ENCODE data around the gene OR2V1. TPM values are rescaled to one million over a fixed set of nuclear protein-coding genes. Genes with fewer than 3 reads are reported as not detected.
A peak's percentile ranks its signal among the peaks of the same experiment; 100 is the strongest.

OR2V1 gene
- total and polyA plus RNA-seq, 2 of the 4 experiments (the other 2 are of a cell fraction), result not detected

GRCh38 chr5:181119105-181119504, 11.9 kb downstream of the OR2V1 start:
- Histone ChIP-seq H2AFZ (replicated peaks; ENCODE audit: low read length, poor library complexity) (no peak overlapping the region), H3K9me3 (ENCODE audit: control insufficient read depth, insufficient read depth, low read length) (no peaks in the 10 kb centered on the region), H2BK120ac (ENCODE audit: low read depth, low read length) (no peak overlapping the region), H3K56ac (ENCODE audit: extremely low read depth, insufficient read depth, low read length) (no peak overlapping the region), H3K36me3 (ENCODE audit: control insufficient read depth, insufficient read depth, low read length) (no peaks in the 10 kb centered on the region), H3K27me3 (ENCODE audit: control insufficient read depth, insufficient read depth, low read length) (peaks cover 12% of the 10 kb centered on the region; the same call in 1 of the 2 replicates), H3K4me2 (ENCODE audit: low read depth, low read length) (no peak overlapping the region), H3K9ac (ENCODE audit: low read depth, low read length) (no peak overlapping the region), H4K8ac (ENCODE audit: low read depth in 2 of 2, low read length in 2 of 2) (no peak overlapping the region), H4K91ac (ENCODE audit: insufficient read depth, low read depth, low read length) (no peak overlapping the region), H3K79me1 (ENCODE audit: low read depth in 1 of 2, low read length in 2 of 2) (no peaks in the 10 kb centered on the region), H3K4me1 (ENCODE audit: control insufficient read depth, insufficient read depth, low read length) (no peaks in the 10 kb centered on the region), H2BK20ac (ENCODE audit: low read depth, low read length) (no peak overlapping the region), H4K20me1 (ENCODE audit: insufficient read depth, low read length) (no peaks in the 10 kb centered on the region), H2BK15ac (ENCODE audit: low read depth, low read length) (no peak overlapping the region), H3K18ac (ENCODE audit: low read depth, low read length) (no peak overlapping the region), H3K14ac (replicated peaks; ENCODE audit: low read depth, low read length) (no peak overlapping the region), H3K4ac (ENCODE audit: low read depth, low read length) (no peak overlapping the region), H2AK5ac (ENCODE audit: low read depth, low read length) (no peak overlapping the region), H4K5ac (ENCODE audit: low read depth, low read length) (no peak overlapping the region), H3K23ac (ENCODE audit: low read depth, low read length) (no peak overlapping the region), H3K9me1 (ENCODE audit: insufficient read depth, low read length) (no peaks in the 10 kb centered on the region), H2BK5ac (ENCODE audit: low read depth, low read length, poor library complexity, severe bottlenecking) (no peak overlapping the region), H2AK9ac (replicated peaks; ENCODE audit: low read depth, low read length, poor library complexity) (peak overlapping the region; percentile 31), H3K4me3 (ENCODE audit: insufficient read depth, low read depth, low read length) (no peak overlapping the region), H3K27ac (ENCODE audit: insufficient read depth, low read length) (no peak overlapping the region)
- 38% methylated on average over 1 of the region's 8 CpGs; no CpG with 5 or more reads in 1 of the 2 experiments for WGBS, 2 experiments (ENCODE audit: extremely low coverage in 2 of 2, insufficient read length in 1 of 2)
- dilution Hi-C loops (cut with HindIII; ENCODE audit: low sequenced_read_pairs, unreplicated experiment) (no loop called here), in situ Hi-C loops (cut with MboI; ENCODE audit: low sequenced_read_pairs) (no loop called here), intact Hi-C loops (cut with micrococcal nuclease) (no loop called here)
- no peak for DNase-seq
- TF ChIP-seq RAD21 (IDR thresholded peaks at IDR 0.05; ENCODE audit: low read length) (no peak), CEBPB (IDR thresholded peaks at IDR 0.05; ENCODE audit: low read depth, low read length) (no peak), POLR2A (IDR thresholded peaks at IDR 0.05; ENCODE audit: low read depth, low read length) (no peak), MAZ (IDR thresholded peaks at IDR 0.05; ENCODE audit: borderline replicate concordance, low read depth, low read length) (no peak), BHLHE40 (IDR thresholded peaks at IDR 0.05; ENCODE audit: low read depth, low read length) (no peak), FOS (IDR thresholded peaks at IDR 0.05; ENCODE audit: low read depth, low read length) (no peak), SMC3 (IDR thresholded peaks at IDR 0.05; ENCODE audit: low read depth, low read length) (no peak), USF2 (IDR thresholded peaks at IDR 0.05; ENCODE audit: low read depth, low read length) (no peak), NFE2L2 (IDR thresholded peaks at IDR 0.05; ENCODE audit: low read depth, low read length) (no peak), MAFK (IDR thresholded peaks at IDR 0.05; ENCODE audit: low read depth, low read length) (no peak), RFX5 (IDR thresholded peaks at IDR 0.05; ENCODE audit: low read depth, low read length) (no peak), MXI1 (IDR thresholded peaks at IDR 0.05; ENCODE audit: borderline replicate concordance, low read depth, low read length) (no peak), CHD1 (IDR thresholded peaks at IDR 0.05; ENCODE audit: low read depth, low read length) (no peak), CTCF (conservative IDR thresholded peaks at IDR 0.05; ENCODE audit: low read depth, low read length) (no peak), RCOR1 (IDR thresholded peaks at IDR 0.05; ENCODE audit: insufficient replicate concordance, low read length) (no peak), ELK1 (IDR thresholded peaks at IDR 0.05; ENCODE audit: borderline replicate concordance, low read depth, low read length) (no peak)
- POLR2A ChIA-PET (ENCODE audit: unreplicated experiment), result no interaction called here
- ATAC-seq (ENCODE audit: low read depth), result no peak
- no TSS peak for BruUV-seq (replicated peaks)
- CTCF ChIA-PET, result no interaction called here
